CD4-positive, alpha-beta T cell treated with Interleukin-1 beta for 1 hour (primary cell): ENCODE data around the gene FAM110A.
"Not testable (repeated sequence)": the region's sequence is repeated elsewhere in the genome, so short reads cannot be mapped to it uniquely, and the experiment has no call there.

ENCODE experiments used
- DNase-seq, 2 donors: peaks; one replicate each; pipeline ENCODE4 v3.0.0-alpha.2; 2020 to 2022

FAM110A gene

DNA sequence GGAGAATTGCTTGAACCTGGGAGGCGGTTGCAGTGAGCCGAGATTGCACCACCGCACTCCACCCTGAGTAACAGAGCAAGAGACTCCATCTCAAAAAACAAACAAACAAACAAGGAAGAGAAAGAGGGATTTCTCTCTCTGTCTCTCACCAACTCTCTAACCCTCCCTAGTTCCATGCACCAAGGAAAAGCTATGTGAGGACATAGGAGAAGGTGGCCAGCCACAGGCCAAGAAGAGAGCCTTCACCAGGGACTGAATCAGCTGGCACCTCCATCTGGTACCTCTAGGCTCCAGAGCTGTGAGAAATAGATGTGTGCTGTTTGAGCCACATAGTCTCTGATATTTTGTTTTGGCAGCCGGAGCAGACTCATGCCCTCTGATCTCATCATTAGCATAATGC lies 9.0 kb upstream of the FAM110A start:
- no peak for DNase-seq

GRCh38 chr20:824916-825315 lies 8.6 kb upstream of the FAM110A start:
- no peak for DNase-seq

- DNase-seq = no peak
These were observed 7.6 kb upstream of the FAM110A start for GRCh38 chr20:825710-826421.

GRCh38 chr20:826695-827323 lies 6.7 kb upstream of the FAM110A start:
- DNase-seq = no peak

- not testable (repeated sequence) for DNase-seq
These were observed 5.5 kb upstream of the FAM110A start for GRCh38 chr20:827981-828380.

GRCh38 chr20:828987-829386 lies 4.5 kb upstream of the FAM110A start:
- DNase-seq = no peak

DNA sequence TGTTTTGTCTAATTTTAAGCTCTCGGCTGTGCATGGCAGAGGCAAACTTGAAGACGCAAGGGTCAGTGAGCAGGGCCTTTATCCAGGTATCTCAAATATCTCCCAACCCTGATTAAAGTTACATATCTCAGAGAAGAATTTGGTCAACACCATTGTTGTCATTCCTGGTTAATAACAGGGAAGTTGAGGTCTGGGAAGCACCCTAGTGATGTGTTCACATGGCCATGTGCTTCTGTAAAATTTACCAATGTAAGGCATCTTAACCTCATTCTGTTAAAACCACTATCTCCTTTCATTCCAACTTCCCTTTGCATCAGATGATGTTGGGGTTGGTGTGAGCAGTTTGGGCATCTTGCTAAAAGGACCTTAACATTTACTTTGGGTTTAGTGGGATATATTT lies 4.0 kb upstream of the FAM110A start:
- no peak for DNase-seq

GRCh38 chr20:830011-830521 lies 3.4 kb upstream of the FAM110A start:
- DNase-seq = no peak

DNA sequence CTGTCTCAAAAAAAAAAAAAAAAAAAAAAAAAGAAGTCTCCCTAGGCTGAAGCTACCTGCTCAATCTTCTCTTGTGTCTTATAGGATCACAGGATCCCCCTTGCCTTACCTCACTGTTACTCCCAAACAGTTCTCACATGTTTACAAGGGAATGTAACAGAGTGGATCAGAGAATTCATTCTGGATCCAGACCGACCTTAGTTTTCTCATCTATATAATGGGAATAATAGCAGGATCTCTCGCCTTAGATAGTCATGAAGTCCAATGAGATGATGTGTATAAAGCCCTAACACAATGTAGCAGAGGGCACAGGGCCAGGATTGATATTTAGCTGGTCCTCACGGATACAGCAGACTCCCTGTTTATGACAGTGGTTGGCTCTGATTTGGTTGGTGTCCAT lies 2.3 kb upstream of the FAM110A start:
- DNase-seq = no peak

DNA sequence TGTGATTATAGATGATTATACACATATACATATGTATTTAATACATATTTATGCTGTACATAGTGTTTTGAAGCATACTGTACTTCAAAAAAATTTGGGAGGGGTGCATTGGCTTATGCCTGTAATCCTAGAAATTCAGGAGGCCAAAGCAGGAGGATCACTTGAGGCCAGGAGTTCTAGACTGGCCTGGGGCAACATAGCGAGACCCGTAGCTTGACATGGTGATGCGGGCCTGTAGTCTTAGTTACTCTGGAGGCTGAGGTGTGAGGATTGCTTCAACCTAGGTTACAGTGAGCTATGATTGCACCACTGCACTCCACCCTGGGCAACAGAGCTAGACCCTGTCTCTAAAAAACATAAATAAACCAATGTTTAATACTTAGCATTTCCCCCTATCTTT lies 1.6 kb upstream of the FAM110A start:
- no peak for DNase-seq

- DNase-seq = no peak
These were observed 430 bp upstream of the FAM110A start for GRCh38 chr20:833121-833449.

GRCh38 chr20:834151-834746 lies 734 bp downstream of the FAM110A start:
- no peak for DNase-seq

DNA sequence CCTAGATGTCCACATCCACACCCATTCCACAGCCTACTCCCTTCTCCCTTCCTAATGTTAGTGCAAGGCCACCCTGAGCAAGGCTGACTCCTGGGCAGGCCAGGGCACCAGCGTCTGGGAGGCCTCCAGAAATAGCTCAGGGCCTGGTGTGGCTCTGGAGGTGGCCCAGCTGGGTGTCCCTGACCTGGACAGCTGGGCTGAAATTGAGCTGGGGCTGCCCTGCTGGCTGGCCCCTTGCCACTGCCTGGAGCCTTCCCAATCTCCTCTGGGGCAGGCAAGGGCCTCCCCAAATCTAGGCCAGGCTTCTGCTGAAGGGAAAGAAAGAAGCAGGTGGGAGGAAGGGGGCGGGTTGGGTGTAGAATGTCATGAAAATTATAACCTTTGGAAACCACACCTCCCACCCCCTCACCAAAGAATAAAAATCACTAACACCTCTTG lies 2.1 kb downstream of the FAM110A start:
- DNase-seq = no peak

DNA sequence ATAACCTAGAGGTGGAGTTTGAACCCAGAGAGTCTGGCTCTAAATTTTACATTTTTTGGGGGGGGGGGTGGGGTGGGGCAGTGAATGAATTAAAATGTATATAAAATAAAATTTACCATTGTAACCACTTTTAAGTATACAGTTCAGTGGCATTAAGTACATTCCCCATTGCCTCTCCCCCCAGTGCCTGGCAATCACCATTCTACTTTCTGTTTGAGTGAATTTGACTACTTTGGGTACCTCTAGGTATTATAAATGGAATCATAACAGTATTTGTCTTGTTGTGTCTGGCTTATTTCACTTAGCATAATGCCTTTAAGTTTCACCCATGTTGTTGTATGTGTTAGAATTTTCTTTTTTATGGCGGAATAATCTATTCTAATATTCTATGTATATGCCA lies 2.7 kb downstream of the FAM110A start:
- DNase-seq = no peak

DNA sequence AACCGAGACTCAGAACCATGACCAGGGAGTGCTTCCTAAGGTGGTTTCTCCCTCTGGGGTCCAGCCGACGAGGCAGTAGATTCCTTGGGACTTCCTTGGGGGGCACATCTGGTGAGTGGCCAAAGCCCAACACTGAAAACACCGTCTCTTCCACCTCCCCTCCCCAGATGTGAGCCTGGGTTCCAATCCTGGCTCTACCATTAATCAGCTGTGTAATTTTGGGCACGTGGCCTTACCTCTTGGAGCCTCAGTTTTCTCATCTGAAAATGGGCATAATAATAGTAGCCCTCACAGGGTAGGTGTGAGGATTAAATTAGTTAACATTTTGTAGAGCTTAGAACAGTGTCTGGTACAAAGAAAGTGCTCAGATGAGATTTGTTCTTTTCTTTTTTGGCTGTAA lies 5.5 kb downstream of the FAM110A start:
- DNase-seq = no peak

DNA sequence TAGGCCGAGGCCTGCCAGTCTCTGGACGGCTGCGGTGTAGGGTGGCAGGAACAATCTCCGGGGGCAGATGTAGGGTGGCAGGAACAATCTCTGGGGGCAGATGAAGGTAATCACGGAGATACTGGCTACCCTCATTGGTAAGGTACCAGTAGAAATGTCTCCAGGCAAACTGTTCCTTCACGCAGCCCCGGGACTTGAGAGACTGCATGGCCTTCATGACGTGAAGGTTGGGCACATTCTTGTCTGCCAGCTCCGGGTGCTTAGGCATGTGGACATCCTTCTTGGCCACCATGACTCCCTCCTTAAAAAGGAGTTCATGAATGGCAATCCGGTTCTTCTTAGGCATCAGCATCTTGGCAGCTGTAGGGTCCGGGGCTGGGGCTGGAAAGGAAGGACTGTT lies 6.1 kb downstream of the FAM110A start:
- no peak for DNase-seq

GRCh38 chr20:840503-840857 lies 7.0 kb downstream of the FAM110A start:
- DNase-seq = no peak

GRCh38 chr20:840858-841567 lies 7.5 kb downstream of the FAM110A start:
- no peak for DNase-seq

- no peak for DNase-seq
These were observed 8.3 kb downstream of the FAM110A start for GRCh38 chr20:841568-842546.

- no peak for DNase-seq
These were observed 9.0 kb downstream of the FAM110A start for GRCh38 chr20:842547-842940.

- DNase-seq = no peak
These were observed 10.4 kb downstream of the FAM110A start for GRCh38 chr20:843912-844311.

- peak; percentile 94 for DNase-seq
These were observed 11.1 kb downstream of the FAM110A start for GRCh38 chr20:844473-845225.
